ENCODE measurements around the gene KCNMA1. TPM values are rescaled to one million over a fixed set of nuclear protein-coding genes. Genes with fewer than 3 reads are reported as not detected.
"Not testable (repeated sequence)": the region's sequence is repeated elsewhere in the genome, so short reads cannot be mapped to it uniquely, and the experiment has no call there.

KCNMA1 gene
- 2.4 TPM for polyA plus RNA-seq (2013, experiment 1 of 2)
- 2.0 TPM for polyA plus RNA-seq (2013, experiment 2 of 2)

- no peak within 1 kb of the TSS for H3K27ac ChIP-seq (ENCODE audit: low read depth, low read length)
- H3K9me3 ChIP-seq (ENCODE audit: insufficient read depth, low read depth, low read length), result no peaks in the 10 kb centered on the region
- no peaks in the 10 kb centered on the region for H3K36me3 ChIP-seq (ENCODE audit: insufficient read depth, low read length)
- H3K4me3 ChIP-seq (ENCODE audit: low read length), result peak within 1 kb of the TSS; percentile 81
- peaks cover 80% of the 10 kb centered on the region for H3K27me3 ChIP-seq (ENCODE audit: insufficient read depth, low read length)
- WGBS, result under 1% methylated on average over 121 of the region's 121 CpGs
- peak within 1 kb of the TSS; percentile 34 for H3K9ac ChIP-seq (ENCODE audit: low read depth, low read length)
- peaks cover 20% of the 10 kb centered on the region for H3K4me1 ChIP-seq (ENCODE audit: insufficient read depth, low read length)
Observed at GRCh38 chr10:77637532-77638320, at the start of gene KCNMA1. KCNMA1 (minus strand) TSS chr10:77637808.

DNA sequence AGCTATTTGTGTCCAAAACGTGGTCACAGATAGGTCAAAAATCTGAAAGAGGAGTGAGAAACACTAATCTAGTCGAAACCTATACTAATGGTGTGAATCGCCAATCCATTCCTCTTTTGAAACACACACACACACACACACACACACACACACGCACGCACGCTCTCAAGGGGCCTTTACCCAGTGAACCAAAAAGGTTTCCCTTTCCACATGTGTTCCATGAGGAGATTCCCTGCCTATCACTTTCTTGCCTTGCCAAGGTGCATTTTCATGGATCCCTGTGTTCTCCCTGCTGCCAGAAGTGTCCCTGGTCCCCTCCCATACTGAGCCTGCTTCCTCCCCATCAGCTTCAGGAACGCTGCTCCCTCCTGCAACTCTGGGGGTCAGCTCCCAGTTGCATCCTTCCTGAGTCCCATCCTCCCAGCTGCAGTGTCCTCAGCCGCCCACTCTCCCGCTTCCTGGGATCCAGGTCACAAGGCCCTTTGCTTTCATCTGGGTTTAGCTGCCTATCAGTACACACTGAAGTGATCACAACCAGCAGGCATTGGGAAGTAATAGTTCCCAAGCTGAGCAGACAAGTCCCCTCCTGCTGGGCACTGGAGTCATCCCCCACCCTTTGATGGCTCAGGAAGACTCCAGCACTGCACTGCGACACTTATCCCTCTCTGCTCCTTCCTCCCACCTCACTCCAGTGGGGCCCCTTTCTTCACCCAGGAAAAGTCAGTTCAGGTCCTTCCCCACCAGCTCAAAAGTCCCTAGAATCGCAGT, 49.2 kb upstream of the KCNMA1 start:
- peaks cover 25% of the 10 kb centered on the region for H3K4me1 ChIP-seq (ENCODE audit: insufficient read depth, low read length)
- H3K9ac ChIP-seq (ENCODE audit: low read depth, low read length), result no peak overlapping the region
- no peaks in the 10 kb centered on the region for H3K9me3 ChIP-seq (ENCODE audit: insufficient read depth, low read depth, low read length)
- peaks cover 2% of the 10 kb centered on the region; the same call in 1 of the 2 replicates for H3K27me3 ChIP-seq (ENCODE audit: insufficient read depth, low read length)
- 79% methylated on average over 11 of the region's 11 CpGs for WGBS
- no peak overlapping the region for H3K4me3 ChIP-seq (ENCODE audit: low read length)
- no peaks in the 10 kb centered on the region for H3K36me3 ChIP-seq (ENCODE audit: insufficient read depth, low read length)
- H3K27ac ChIP-seq (ENCODE audit: low read depth, low read length), result no peak overlapping the region

GRCh38 chr10:77686096-77686495, 48.5 kb upstream of the KCNMA1 start:
- Histone ChIP-seq H3K27me3 (ENCODE audit: insufficient read depth, low read length) (peaks cover 2% of the 10 kb centered on the region; the same call in 1 of the 2 replicates), H3K4me1 (ENCODE audit: insufficient read depth, low read length) (peaks cover 25% of the 10 kb centered on the region)
- 62% methylated on average over 3 of the region's 3 CpGs for WGBS

DNA sequence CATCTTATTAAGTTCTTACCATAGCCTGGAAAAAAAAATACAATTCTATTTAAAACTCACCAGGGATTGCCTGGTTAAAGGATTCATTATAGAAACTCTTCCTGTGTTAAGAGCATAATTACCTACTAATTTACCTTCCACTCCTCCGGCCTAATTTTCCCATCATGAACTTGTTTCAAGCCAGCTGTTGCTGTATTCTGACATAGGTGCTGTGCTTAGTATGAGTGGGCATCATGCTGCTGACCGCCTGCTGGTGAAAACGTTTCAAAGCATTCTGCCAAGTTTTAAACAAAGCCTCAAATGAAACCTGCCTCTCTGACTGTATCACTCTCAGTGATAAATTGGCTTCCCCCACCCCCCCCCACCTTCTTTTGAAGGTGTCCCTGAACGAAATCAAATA, 47.8 kb upstream of the KCNMA1 start:
- no peaks in the 10 kb centered on the region for H3K36me3 ChIP-seq (ENCODE audit: insufficient read depth, low read length)
- peaks cover 4% of the 10 kb centered on the region; the same call in 1 of the 2 replicates for H3K27me3 ChIP-seq (ENCODE audit: insufficient read depth, low read length)
- no peak overlapping the region for H3K27ac ChIP-seq (ENCODE audit: low read depth, low read length)
- no peaks in the 10 kb centered on the region for H3K9me3 ChIP-seq (ENCODE audit: insufficient read depth, low read depth, low read length)
- H3K4me3 ChIP-seq (ENCODE audit: low read length), result no peak overlapping the region
- no peak overlapping the region for H3K9ac ChIP-seq (ENCODE audit: low read depth, low read length)
- WGBS, result 67% methylated on average over 4 of the region's 4 CpGs
- peaks cover 25% of the 10 kb centered on the region for H3K4me1 ChIP-seq (ENCODE audit: insufficient read depth, low read length)

More at GRCh38 chr10:77686096-77686495, 48.5 kb upstream of the KCNMA1 start:
- Histone ChIP-seq H3K9ac (ENCODE audit: low read depth, low read length) (no peak overlapping the region), H3K9me3 (ENCODE audit: insufficient read depth, low read depth, low read length) (no peaks in the 10 kb centered on the region), H3K4me3 (ENCODE audit: low read length) (no peak overlapping the region), H3K36me3 (ENCODE audit: insufficient read depth, low read length) (no peaks in the 10 kb centered on the region), H3K27ac (ENCODE audit: low read depth, low read length) (no peak overlapping the region)

GRCh38 chr10:77683088-77683432, 45.5 kb upstream of the KCNMA1 start:
- not testable (repeated sequence) for H3K4me3 ChIP-seq (ENCODE audit: low read length); H3K27ac ChIP-seq (ENCODE audit: low read depth, low read length); H3K27me3 ChIP-seq (ENCODE audit: insufficient read depth, low read length); H3K9ac ChIP-seq (ENCODE audit: low read depth, low read length); H3K9me3 ChIP-seq (ENCODE audit: insufficient read depth, low read depth, low read length); H3K36me3 ChIP-seq (ENCODE audit: insufficient read depth, low read length)
- H3K4me1 ChIP-seq (ENCODE audit: insufficient read depth, low read length), result peaks cover 25% of the 10 kb centered on the region
- 94% methylated on average over 8 of the region's 8 CpGs for WGBS

DNA sequence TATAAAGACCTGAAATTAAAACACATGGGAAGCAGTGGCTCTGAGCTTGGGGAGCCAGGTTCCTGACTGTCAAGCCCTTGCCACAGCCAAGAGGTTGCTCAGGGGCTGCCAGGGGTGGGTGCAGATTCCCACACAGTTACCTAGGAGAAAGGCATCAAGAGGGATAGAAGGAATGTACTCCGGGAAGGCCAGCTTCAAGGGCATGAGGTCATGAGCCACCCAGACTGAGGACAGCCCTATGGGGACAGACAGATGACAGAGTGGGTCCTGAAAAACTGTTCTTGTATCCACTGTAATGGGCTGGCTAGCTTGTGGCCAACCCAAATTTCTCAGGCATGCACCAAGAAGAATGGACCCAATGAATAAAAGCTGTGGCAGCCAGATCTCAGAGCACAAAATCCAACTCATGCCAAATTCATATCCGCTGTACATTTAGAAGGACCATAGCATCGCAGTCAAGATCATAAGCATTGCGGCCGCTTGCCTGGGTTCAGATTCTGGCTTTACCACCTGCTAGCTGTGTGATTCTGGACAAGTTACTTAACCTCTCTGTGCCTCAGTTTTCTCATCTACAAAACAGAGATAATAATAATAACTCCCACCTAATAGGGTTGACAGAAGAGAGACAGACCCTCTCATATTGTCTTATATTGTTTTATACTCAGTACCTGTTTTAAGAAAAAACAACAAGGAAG, 44.9 kb upstream of the KCNMA1 start:
- no peak overlapping the region for H3K4me3 ChIP-seq (ENCODE audit: low read length)
- no peaks in the 10 kb centered on the region for H3K36me3 ChIP-seq (ENCODE audit: insufficient read depth, low read length)
- no peak overlapping the region for H3K9ac ChIP-seq (ENCODE audit: low read depth, low read length)
- peaks cover 24% of the 10 kb centered on the region for H3K4me1 ChIP-seq (ENCODE audit: insufficient read depth, low read length)
- H3K27ac ChIP-seq (ENCODE audit: low read depth, low read length), result no peak overlapping the region
- no peaks in the 10 kb centered on the region for H3K9me3 ChIP-seq (ENCODE audit: insufficient read depth, low read depth, low read length)
- H3K27me3 ChIP-seq (ENCODE audit: insufficient read depth, low read length), result peaks cover 4% of the 10 kb centered on the region; the same call in 1 of the 2 replicates
- 92% methylated on average over 5 of the region's 5 CpGs for WGBS

GRCh38 chr10:77681839-77682238, 44.2 kb upstream of the KCNMA1 start:
- Histone ChIP-seq H3K27ac (ENCODE audit: low read depth, low read length) (no peak overlapping the region), H3K27me3 (ENCODE audit: insufficient read depth, low read length) (peaks cover 4% of the 10 kb centered on the region; the same call in 1 of the 2 replicates), H3K9me3 (ENCODE audit: insufficient read depth, low read depth, low read length) (no peaks in the 10 kb centered on the region), H3K9ac (ENCODE audit: low read depth, low read length) (no peak overlapping the region), H3K4me3 (ENCODE audit: low read length) (no peak overlapping the region), H3K4me1 (ENCODE audit: insufficient read depth, low read length) (peaks cover 17% of the 10 kb centered on the region), H3K36me3 (ENCODE audit: insufficient read depth, low read length) (no peaks in the 10 kb centered on the region)
- 76% methylated on average over 6 of the region's 6 CpGs for WGBS

- no peak overlapping the region for H3K9ac ChIP-seq (ENCODE audit: low read depth, low read length)
- H3K9me3 ChIP-seq (ENCODE audit: insufficient read depth, low read depth, low read length), result no peaks in the 10 kb centered on the region
- 93% methylated on average over 8 of the region's 8 CpGs for WGBS
- H3K4me1 ChIP-seq (ENCODE audit: insufficient read depth, low read length), result peaks cover 7% of the 10 kb centered on the region
- H3K27ac ChIP-seq (ENCODE audit: low read depth, low read length), result no peak overlapping the region
- H3K27me3 ChIP-seq (ENCODE audit: insufficient read depth, low read length), result peaks cover 4% of the 10 kb centered on the region; the same call in 1 of the 2 replicates
- H3K36me3 ChIP-seq (ENCODE audit: insufficient read depth, low read length), result no peaks in the 10 kb centered on the region
- no peak overlapping the region for H3K4me3 ChIP-seq (ENCODE audit: low read length)
Observed at GRCh38 chr10:77680811-77681210, 43.2 kb upstream of the KCNMA1 start.

- no peak overlapping the region for H3K9ac ChIP-seq (ENCODE audit: low read depth, low read length)
- H3K27me3 ChIP-seq (ENCODE audit: insufficient read depth, low read length), result peaks cover 4% of the 10 kb centered on the region; the same call in 1 of the 2 replicates
- H3K27ac ChIP-seq (ENCODE audit: low read depth, low read length), result no peak overlapping the region
- 89% methylated on average over 3 of the region's 3 CpGs for WGBS
- H3K4me1 ChIP-seq (ENCODE audit: insufficient read depth, low read length), result no peaks in the 10 kb centered on the region
- H3K36me3 ChIP-seq (ENCODE audit: insufficient read depth, low read length), result no peaks in the 10 kb centered on the region
- no peaks in the 10 kb centered on the region for H3K9me3 ChIP-seq (ENCODE audit: insufficient read depth, low read depth, low read length)
- no peak overlapping the region for H3K4me3 ChIP-seq (ENCODE audit: low read length)
Observed at GRCh38 chr10:77680065-77680464, 42.5 kb upstream of the KCNMA1 start.

GRCh38 chr10:77679217-77679616, 41.6 kb upstream of the KCNMA1 start:
- H3K4me1 ChIP-seq (ENCODE audit: insufficient read depth, low read length), result no peaks in the 10 kb centered on the region

DNA sequence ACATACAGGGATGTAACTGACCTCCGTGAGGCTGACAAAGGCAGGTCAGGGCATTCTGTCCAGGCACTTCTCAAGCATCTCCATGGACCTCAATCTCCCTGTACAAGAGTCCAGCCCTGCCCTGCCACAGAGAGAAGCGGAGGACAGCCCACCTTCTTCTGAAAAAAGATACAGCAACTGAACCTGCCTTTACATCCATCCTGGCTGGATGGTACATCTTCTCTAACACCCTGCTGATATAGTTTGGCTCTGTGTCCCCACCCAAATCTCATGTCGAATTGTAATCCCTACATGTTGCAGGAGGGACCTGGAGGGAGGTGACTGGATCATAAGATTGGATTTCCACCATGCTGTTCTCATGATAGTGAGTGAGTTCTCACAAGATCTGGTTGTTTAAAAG, 40.5 kb upstream of the KCNMA1 start:
- H3K4me3 ChIP-seq (ENCODE audit: low read length), result no peak overlapping the region
- H3K9me3 ChIP-seq (ENCODE audit: insufficient read depth, low read depth, low read length), result no peaks in the 10 kb centered on the region
- WGBS, result 88% methylated on average over 3 of the region's 3 CpGs
- peaks cover 2% of the 10 kb centered on the region; the same call in 1 of the 2 replicates for H3K27me3 ChIP-seq (ENCODE audit: insufficient read depth, low read length)
- H3K4me1 ChIP-seq (ENCODE audit: insufficient read depth, low read length), result no peaks in the 10 kb centered on the region
- H3K27ac ChIP-seq (ENCODE audit: low read depth, low read length), result no peak overlapping the region
- no peak overlapping the region for H3K9ac ChIP-seq (ENCODE audit: low read depth, low read length)
- H3K36me3 ChIP-seq (ENCODE audit: insufficient read depth, low read length), result no peaks in the 10 kb centered on the region

More at GRCh38 chr10:77679217-77679616, 41.6 kb upstream of the KCNMA1 start:
- Histone ChIP-seq H3K27ac (ENCODE audit: low read depth, low read length) (no peak overlapping the region), H3K9ac (ENCODE audit: low read depth, low read length) (no peak overlapping the region), H3K9me3 (ENCODE audit: insufficient read depth, low read depth, low read length) (no peaks in the 10 kb centered on the region), H3K4me3 (ENCODE audit: low read length) (no peak overlapping the region), H3K36me3 (ENCODE audit: insufficient read depth, low read length) (no peaks in the 10 kb centered on the region), H3K27me3 (ENCODE audit: insufficient read depth, low read length) (peaks cover 2% of the 10 kb centered on the region; the same call in 1 of the 2 replicates)
- 88% methylated on average over 5 of the region's 5 CpGs for WGBS

All from HUES64 (cell line).